Fibroblast of lung (primary cell): ENCODE data around the gene RHOD. TPM values are rescaled to one million over a fixed set of nuclear protein-coding genes. Genes with fewer than 3 reads are reported as not detected.

Experiments
- DNase-seq, 2 donors: peaks; one replicate each; pipeline versions ENCODE4 v3.0.0 to v3.0.0-alpha.2; 2010; ENCODE audit warnings: low read depth in 2 of 2
- H2AFZ ChIP-seq: 2 replicates; pipeline ENCODE4 v1.5.1; 2012; ENCODE audit warnings: low read length, control low read depth, inconsistent platforms
- H3K27ac ChIP-seq: 2 replicates; pipeline ENCODE4 v1.5.1; 2011; ENCODE audit warnings: low read length, control low read depth; ENCODE audit not compliant: insufficient read depth
- H3K27me3 ChIP-seq: 2 replicates; pipeline ENCODE4 v1.5.1; 2011; ENCODE audit warnings: mild to moderate bottlenecking, low read length; ENCODE audit not compliant: control insufficient read depth, insufficient read depth
- H3K36me3 ChIP-seq: 2 replicates; pipeline ENCODE4 v1.5.1; 2011; ENCODE audit warnings: low read length; ENCODE audit not compliant: control insufficient read depth, insufficient read depth
- H3K4me1 ChIP-seq: 2 replicates; pipeline ENCODE4 v1.5.1; 2011; ENCODE audit warnings: low read length; ENCODE audit not compliant: control insufficient read depth, insufficient read depth; ENCODE audit errors: extremely low read depth
- H3K4me2 ChIP-seq: 2 replicates; pipeline ENCODE4 v1.5.1; 2011; ENCODE audit warnings: low read length, control low read depth; ENCODE audit not compliant: insufficient read depth; ENCODE audit errors: extremely low read depth
- H3K4me3 ChIP-seq, 4 experiments: fragments of 200-600 bp in 1 of 4; sonication (generic) in 1 of 4; replicated peaks in 1 of 4; 2 replicates each; pipeline ENCODE4 v1.5.1; 2011 to 2016; ENCODE audit warnings: low read length in 4 of 4, low read depth in 3 of 4, mild to moderate bottlenecking in 3 of 4, control low read depth in 2 of 4, inconsistent platforms in 1 of 4, mixed read lengths in 1 of 4; ENCODE audit not compliant: insufficient read depth in 1 of 4; ENCODE audit errors: control extremely low read depth in 1 of 4
- H3K79me2 ChIP-seq: 2 replicates; pipeline ENCODE4 v1.5.1; 2012; ENCODE audit warnings: mild to moderate bottlenecking, low read length, inconsistent platforms; ENCODE audit not compliant: control insufficient read depth, insufficient read depth
- H3K9ac ChIP-seq: 2 replicates; pipeline ENCODE4 v1.5.1; 2011; ENCODE audit warnings: mild to moderate bottlenecking, low read length, control low read depth; ENCODE audit not compliant: insufficient read depth
- H3K9me3 ChIP-seq: 2 replicates; pipeline ENCODE4 v1.5.1; 2012; ENCODE audit warnings: low read depth, low read length; ENCODE audit not compliant: control insufficient read depth, insufficient read depth
- H4K20me1 ChIP-seq: 2 replicates; pipeline ENCODE4 v1.5.1; 2011; ENCODE audit warnings: low read length; ENCODE audit not compliant: control insufficient read depth, insufficient read depth; ENCODE audit errors: extremely low read depth
- EZH2 ChIP-seq: IDR thresholded peaks from 2 replicates; pipeline ENCODE4 v1.5.1; 2012; ENCODE audit warnings: low read length, control low read depth, mild to moderate bottlenecking; ENCODE audit errors: missing control alignments
- polyA plus RNA-seq, 2 donors: library from polyadenylated mRNA; depleted of rRNA in 1 of 2; stranded (reverse) in 1 of 2; unstranded in 1 of 2; fragments of >200 nt; gene quantifications; 2 replicates each; pipeline ENCODE4 v1.2.1, GENCODE V29; 2011 to 2012; ENCODE audit warnings: missing spikeins in 1 of 2
- total RNA-seq: library from RNA; depleted of rRNA; stranded (reverse); fragments of >200 nt; gene quantifications from 2 replicates; pipeline ENCODE4 v1.2.1, GENCODE V29; 2014
- TF ChIP-seq, protein P1 (sequence below), 2 donors: IDR thresholded peaks in 1 of 2; conservative IDR thresholded peaks in 1 of 2; 1 replicate in 1 of 2; 2 replicates in 1 of 2; pipeline ENCODE4 v1.5.1; 2011 to 2012; ENCODE audit warnings: low read length in 2 of 2, control low read depth in 1 of 2, inconsistent platforms in 1 of 2, low read depth in 1 of 2, mild to moderate bottlenecking in 1 of 2

Gene RHOD
- total and polyA plus RNA-seq, 2 donors (not counting 1 experiment from before 2014, with no cell fraction given) = 4.7 to 12.9 TPM

DNA sequence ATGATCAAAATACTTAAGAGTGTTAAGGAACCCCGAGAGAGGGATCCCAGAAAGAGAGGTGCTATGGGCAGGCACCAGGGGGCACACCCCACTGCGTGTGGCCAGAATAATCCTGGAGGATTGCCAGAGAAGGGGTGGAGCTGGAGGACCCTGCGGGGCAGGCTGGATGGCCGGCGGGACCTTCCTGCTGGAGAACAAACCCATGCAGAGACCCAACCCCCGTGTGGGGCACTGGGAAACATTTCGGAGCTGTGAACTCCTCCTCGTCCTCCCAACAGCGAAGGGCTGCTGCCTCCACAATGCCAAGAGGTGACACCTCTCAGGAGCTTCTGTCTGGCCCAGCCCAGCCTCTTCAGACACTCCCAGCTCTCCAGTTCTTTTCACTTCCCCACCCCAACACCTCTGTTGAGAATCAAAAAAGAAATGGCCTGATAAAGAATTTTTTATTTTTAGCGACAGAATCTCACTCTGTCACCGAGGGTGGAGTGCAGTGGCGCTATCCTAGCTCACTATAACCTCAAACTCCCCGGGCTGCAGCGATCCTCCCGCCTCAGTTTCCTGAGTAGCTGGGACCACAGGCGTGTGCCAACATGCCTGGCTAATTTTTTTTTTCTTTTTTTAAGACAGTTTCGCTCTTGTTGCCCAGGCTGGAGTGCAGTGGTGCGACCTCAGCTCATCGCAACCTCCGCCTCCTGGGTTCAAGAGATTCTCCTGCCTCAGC lies 25.6 kb downstream of the RHOD start:
- Histone ChIP-seq H3K4me3 (no peak overlapping the region), H3K9ac (no peak overlapping the region), H3K4me2 (peak overlapping the region; percentile 35), H3K79me2 (no peaks in the 10 kb centered on the region), H3K27ac (no peak overlapping the region), H3K36me3 (no peaks in the 10 kb centered on the region), H3K9me3 (no peaks in the 10 kb centered on the region), H3K27me3 (no peaks in the 10 kb centered on the region), H4K20me1 (no peaks in the 10 kb centered on the region), H2AFZ (no peak overlapping the region), H3K4me1 (peaks cover 3% of the 10 kb centered on the region)
- TF ChIP-seq EZH2 = no peak
- TF ChIP-seq, protein P1, sequence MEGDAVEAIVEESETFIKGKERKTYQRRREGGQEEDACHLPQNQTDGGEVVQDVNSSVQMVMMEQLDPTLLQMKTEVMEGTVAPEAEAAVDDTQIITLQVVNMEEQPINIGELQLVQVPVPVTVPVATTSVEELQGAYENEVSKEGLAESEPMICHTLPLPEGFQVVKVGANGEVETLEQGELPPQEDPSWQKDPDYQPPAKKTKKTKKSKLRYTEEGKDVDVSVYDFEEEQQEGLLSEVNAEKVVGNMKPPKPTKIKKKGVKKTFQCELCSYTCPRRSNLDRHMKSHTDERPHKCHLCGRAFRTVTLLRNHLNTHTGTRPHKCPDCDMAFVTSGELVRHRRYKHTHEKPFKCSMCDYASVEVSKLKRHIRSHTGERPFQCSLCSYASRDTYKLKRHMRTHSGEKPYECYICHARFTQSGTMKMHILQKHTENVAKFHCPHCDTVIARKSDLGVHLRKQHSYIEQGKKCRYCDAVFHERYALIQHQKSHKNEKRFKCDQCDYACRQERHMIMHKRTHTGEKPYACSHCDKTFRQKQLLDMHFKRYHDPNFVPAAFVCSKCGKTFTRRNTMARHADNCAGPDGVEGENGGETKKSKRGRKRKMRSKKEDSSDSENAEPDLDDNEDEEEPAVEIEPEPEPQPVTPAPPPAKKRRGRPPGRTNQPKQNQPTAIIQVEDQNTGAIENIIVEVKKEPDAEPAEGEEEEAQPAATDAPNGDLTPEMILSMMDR (conservative IDR thresholded peaks at IDR 0.05 in 1 of 2, IDR thresholded peaks at IDR 0.05 in 1 of 2; ENCODE audit: low read depth in 1 of 2, low read length in 2 of 2) = no peak
- peak in 1 of 2 donors; percentile 25 for DNase-seq

DNA sequence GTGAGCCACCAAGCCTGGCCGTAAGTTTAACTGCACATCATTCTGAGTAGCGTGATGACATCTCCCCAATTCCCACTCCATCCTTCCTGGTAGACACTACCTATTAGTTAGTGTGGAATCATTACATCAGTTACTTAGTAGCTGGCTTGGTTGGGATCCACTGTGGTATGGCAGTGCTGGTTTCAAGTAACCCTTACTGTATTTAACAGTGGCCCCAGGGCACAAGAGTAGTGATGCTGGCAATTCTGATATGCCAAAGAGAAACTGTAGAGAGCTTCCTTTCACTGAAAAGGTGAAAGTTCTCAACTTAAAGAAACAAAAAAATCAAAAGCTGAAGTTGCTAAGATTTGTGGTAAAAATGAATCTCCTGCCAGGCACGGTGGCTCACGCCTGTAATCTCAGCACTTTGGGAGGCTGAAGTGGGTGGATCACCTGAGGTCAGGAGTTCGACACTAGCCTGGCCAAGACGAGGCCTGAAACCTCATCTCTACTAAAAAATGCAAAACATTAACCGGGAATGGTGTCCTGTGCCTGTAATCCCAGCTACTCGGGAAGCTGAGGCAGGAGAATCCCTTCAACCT lies 27.2 kb downstream of the RHOD start:
- Histone ChIP-seq H3K27me3 (no peaks in the 10 kb centered on the region), H3K4me1 (no peaks in the 10 kb centered on the region), H3K9ac (no peak overlapping the region), H4K20me1 (no peaks in the 10 kb centered on the region), H3K4me2 (no peak overlapping the region), H3K27ac (no peak overlapping the region), H2AFZ (no peak overlapping the region), H3K9me3 (no peaks in the 10 kb centered on the region), H3K79me2 (no peaks in the 10 kb centered on the region), H3K4me3 (no peak overlapping the region), H3K36me3 (no peaks in the 10 kb centered on the region)
- TF ChIP-seq EZH2 = no peak
- TF ChIP-seq, protein P1 (conservative IDR thresholded peaks at IDR 0.05 in 1 of 2, IDR thresholded peaks at IDR 0.05 in 1 of 2; ENCODE audit: low read depth in 1 of 2, low read length in 2 of 2) = no peak
- DNase-seq = no peak

DNA sequence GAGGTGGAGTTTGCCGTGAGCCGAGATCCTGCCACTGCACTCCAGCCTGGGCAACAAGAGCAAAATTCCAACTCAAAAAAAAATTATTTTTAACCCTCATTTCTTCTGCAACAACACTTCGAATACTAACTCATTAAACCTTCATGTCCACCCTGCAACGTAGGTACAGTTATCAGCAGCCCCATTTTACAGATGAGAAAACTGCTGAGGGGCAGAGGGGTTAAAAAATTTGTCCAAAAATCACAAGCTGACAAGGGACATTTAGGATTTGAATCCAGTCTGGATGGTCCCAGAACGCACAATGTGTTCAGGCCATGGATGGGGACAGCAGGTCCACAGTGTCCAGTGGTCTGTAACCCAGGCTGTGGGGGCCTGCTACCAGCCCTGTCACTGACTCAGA lies 29.0 kb downstream of the RHOD start:
- Histone ChIP-seq H3K79me2 (no peaks in the 10 kb centered on the region), H3K27ac (no peak overlapping the region), H3K36me3 (no peaks in the 10 kb centered on the region), H3K9me3 (no peaks in the 10 kb centered on the region), H3K27me3 (no peaks in the 10 kb centered on the region), H3K4me1 (no peaks in the 10 kb centered on the region), H3K4me2 (no peak overlapping the region), H3K4me3 (no peak overlapping the region), H4K20me1 (no peaks in the 10 kb centered on the region), H3K9ac (no peak overlapping the region), H2AFZ (no peak overlapping the region)
- no peak for DNase-seq
- TF ChIP-seq EZH2 = no peak
- TF ChIP-seq, protein P1 (conservative IDR thresholded peaks at IDR 0.05 in 1 of 2, IDR thresholded peaks at IDR 0.05 in 1 of 2; ENCODE audit: low read depth in 1 of 2, low read length in 2 of 2) = no peak
